HFFc6 (cell line): ENCODE measurements around the gene FAT4. TPM values are rescaled to one million over a fixed set of nuclear protein-coding genes. Genes with fewer than 3 reads are reported as not detected.

ENCODE experiments used
- DNase-seq: peaks from one replicate; pipeline ENCODE4 v3.0.0-alpha.2; 2018
- H3K27ac Mint-ChIP-seq: 2 replicates; pipeline ENCODE4 v1.8.0; 2020; ENCODE audit warnings: mild to moderate bottlenecking, mixed read lengths
- H3K27me3 Mint-ChIP-seq: 2 replicates; pipeline ENCODE4 v1.8.0; 2021; ENCODE audit warnings: mild to moderate bottlenecking, moderate library complexity, mixed read lengths; ENCODE audit not compliant: insufficient read depth
- H3K36me3 Mint-ChIP-seq: 2 replicates; pipeline ENCODE4 v1.8.0; 2021; ENCODE audit warnings: low read depth, mixed read lengths
- H3K4me1 Mint-ChIP-seq: 2 replicates; pipeline ENCODE4 v1.8.0; 2020; ENCODE audit warnings: low read depth, mixed read lengths
- H3K4me3 Mint-ChIP-seq: 2 replicates; pipeline ENCODE4 v1.8.0; 2020; ENCODE audit warnings: mild to moderate bottlenecking, moderate library complexity, mixed read lengths
- H3K9me3 Mint-ChIP-seq: 2 replicates; pipeline ENCODE4 v1.8.0; 2020; ENCODE audit warnings: mild to moderate bottlenecking, mixed read lengths
- total RNA-seq, 6 experiments: library from RNA; stranded (reverse); fragmentation: NEBNext Ultra II Directional; extraction: Animal tissue kit (Norgen Biotek cat#: 25700); gene quantifications; 2 replicates in 1 of 6; 3 replicates in 5 of 6; pipeline ENCODE4 v1.2.3, GENCODE V29; 2021
- TF ChIP-seq, protein P1 (sequence below): fragments of 200-600 bp; sonication (generic); IDR thresholded peaks from 2 replicates; pipeline ENCODE4 v1.5.0; 2021; ENCODE audit warnings: antibody characterized with exemption, mild to moderate bottlenecking

Gene FAT4
- total RNA-seq, 6 experiments from 2014 or later, result 11.1 to 18.4 (median 12.8) TPM

DNA sequence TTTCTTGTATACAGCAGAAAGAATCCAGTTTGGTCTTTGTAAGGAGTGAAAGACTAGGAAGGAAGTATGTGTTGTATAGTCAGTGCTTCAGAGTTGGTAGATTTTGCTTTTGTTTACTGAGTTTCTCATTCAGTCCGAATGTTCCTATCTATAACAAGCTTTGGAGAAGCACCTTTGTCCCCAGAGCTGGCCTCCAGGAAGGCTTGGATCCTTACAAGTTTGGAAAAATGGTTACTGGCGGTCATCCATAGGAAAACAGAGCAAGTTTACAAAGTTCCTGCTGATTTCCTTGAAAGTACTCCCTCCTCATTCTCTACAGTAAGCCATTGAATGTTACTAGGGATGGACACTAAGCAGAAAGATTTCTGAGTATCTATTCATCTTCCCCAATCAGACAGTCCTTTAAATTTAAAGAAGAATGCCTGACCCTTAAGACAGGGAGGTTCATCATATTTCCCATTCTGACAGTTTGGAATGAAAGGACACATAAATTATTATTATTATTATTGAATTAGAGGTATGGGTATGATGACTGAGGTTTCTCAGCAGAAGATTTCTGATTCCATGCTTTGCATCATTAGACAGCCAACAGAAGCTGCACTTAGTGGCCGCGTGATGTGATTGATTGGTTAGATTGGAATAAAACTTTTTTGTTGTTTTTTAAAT lies 35.8 kb downstream of the FAT4 start:
- H3K27ac Mint-ChIP-seq, result no peak overlapping the region
- no peak for DNase-seq
- TF ChIP-seq, protein P1, sequence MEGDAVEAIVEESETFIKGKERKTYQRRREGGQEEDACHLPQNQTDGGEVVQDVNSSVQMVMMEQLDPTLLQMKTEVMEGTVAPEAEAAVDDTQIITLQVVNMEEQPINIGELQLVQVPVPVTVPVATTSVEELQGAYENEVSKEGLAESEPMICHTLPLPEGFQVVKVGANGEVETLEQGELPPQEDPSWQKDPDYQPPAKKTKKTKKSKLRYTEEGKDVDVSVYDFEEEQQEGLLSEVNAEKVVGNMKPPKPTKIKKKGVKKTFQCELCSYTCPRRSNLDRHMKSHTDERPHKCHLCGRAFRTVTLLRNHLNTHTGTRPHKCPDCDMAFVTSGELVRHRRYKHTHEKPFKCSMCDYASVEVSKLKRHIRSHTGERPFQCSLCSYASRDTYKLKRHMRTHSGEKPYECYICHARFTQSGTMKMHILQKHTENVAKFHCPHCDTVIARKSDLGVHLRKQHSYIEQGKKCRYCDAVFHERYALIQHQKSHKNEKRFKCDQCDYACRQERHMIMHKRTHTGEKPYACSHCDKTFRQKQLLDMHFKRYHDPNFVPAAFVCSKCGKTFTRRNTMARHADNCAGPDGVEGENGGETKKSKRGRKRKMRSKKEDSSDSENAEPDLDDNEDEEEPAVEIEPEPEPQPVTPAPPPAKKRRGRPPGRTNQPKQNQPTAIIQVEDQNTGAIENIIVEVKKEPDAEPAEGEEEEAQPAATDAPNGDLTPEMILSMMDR, result no peak
- peaks cover 7% of the 10 kb centered on the region for H3K4me1 Mint-ChIP-seq
- no peak overlapping the region for H3K4me3 Mint-ChIP-seq
- no peaks in the 10 kb centered on the region for H3K9me3 Mint-ChIP-seq
- H3K36me3 Mint-ChIP-seq, result no peaks in the 10 kb centered on the region
- H3K27me3 Mint-ChIP-seq, result no peaks in the 10 kb centered on the region

- Mint-ChIP-seq H3K36me3 (no peaks in the 10 kb centered on the region), H3K4me1 (peaks cover 7% of the 10 kb centered on the region), H3K27me3 (no peaks in the 10 kb centered on the region), H3K9me3 (no peaks in the 10 kb centered on the region), H3K27ac (no peak overlapping the region), H3K4me3 (no peak overlapping the region)
- no peak for DNase-seq
- TF ChIP-seq, protein P1, result no peak
Measured at GRCh38 chr4:125352521-125352920, 37.8 kb downstream of the FAT4 start.

DNA sequence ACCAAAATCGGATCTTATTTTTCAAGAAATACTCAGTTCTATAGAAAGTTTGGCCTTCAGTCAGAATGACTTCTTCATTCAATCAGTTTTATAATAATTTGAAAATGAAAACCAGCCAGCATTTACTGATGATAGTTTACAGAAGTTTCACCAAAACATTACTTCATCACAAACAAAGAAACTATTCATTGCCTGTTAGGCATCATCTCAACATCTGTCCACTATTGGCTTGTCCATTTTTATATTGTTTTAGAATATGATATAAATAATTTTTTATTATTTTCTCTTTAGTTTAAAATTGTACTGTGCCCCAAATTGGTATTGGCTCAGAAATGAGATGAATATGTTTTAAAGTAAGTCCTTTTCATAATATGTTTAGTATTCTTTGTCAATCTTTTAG lies 38.4 kb downstream of the FAT4 start:
- Mint-ChIP-seq H3K4me3 (no peak overlapping the region), H3K27ac (no peak overlapping the region), H3K9me3 (no peaks in the 10 kb centered on the region), H3K4me1 (peaks cover 7% of the 10 kb centered on the region), H3K36me3 (no peaks in the 10 kb centered on the region), H3K27me3 (no peaks in the 10 kb centered on the region)
- TF ChIP-seq, protein P1, result no peak
- no peak for DNase-seq

DNA sequence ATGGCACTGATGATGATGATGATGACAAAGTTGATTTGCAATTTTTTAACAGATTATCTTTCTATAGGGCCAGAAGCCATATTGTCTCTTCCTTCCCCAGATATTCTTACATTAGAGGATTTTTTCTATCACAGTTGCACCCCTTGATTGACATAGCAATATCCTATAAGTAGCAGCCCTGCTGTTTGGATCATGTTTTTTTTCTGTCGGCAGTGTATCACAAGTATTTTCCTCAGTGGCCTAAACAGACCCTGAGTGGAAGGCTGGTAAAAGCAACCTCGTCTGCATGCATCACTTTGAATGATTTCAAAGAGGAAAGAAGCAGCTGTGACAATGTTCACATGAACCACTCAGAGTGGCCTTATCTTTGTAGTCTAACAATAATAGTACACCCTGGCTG lies 41.0 kb downstream of the FAT4 start:
- TF ChIP-seq, protein P1, result no peak
- no peaks in the 10 kb centered on the region for H3K36me3 Mint-ChIP-seq
- DNase-seq, result no peak
- no peak overlapping the region for H3K4me3 Mint-ChIP-seq
- H3K9me3 Mint-ChIP-seq, result no peaks in the 10 kb centered on the region
- no peak overlapping the region for H3K27ac Mint-ChIP-seq
- H3K27me3 Mint-ChIP-seq, result peaks cover 2% of the 10 kb centered on the region; the same call in 1 of the 2 replicates
- peaks cover 18% of the 10 kb centered on the region for H3K4me1 Mint-ChIP-seq

DNA sequence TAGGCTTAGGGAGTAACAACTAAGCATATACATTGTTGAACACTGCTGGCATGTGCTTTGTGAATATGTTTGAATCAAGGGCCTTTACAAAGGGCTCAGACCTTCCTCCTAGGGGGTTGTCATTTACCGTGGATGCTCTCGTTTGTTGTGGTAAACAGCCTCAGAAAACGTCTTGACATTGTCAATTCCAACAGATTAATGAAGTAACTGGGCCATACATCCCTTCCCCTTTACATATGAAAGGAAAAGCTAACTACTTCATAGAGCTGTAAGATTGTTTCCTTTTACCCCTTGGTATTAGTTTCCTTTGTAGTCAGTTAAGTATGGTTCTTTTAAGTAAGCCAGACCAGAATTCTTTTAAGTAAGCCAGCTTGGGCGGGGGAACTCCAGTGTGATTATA lies 42.9 kb downstream of the FAT4 start:
- H3K36me3 Mint-ChIP-seq, result no peaks in the 10 kb centered on the region
- TF ChIP-seq, protein P1, result no peak
- H3K9me3 Mint-ChIP-seq, result no peaks in the 10 kb centered on the region
- no peak for DNase-seq
- H3K4me1 Mint-ChIP-seq, result peaks cover 11% of the 10 kb centered on the region; the same call in 1 of the 2 replicates
- no peak overlapping the region for H3K4me3 Mint-ChIP-seq
- peaks cover 2% of the 10 kb centered on the region; the same call in 1 of the 2 replicates for H3K27me3 Mint-ChIP-seq
- H3K27ac Mint-ChIP-seq, result no peak overlapping the region
